ENCODE data around the gene TAC3.
"Not testable (repeated sequence)": the region's sequence is repeated elsewhere in the genome, so short reads cannot be mapped to it uniquely, and the experiment has no call there.

Gene TAC3

GRCh38 chr12:57031789-57032188 is 15.5 kb upstream of the TAC3 start:
- DNase-seq, result no peak

- DNase-seq, result no peak
Observed at GRCh38 chr12:57031138-57031725, 14.9 kb upstream of the TAC3 start.

- DNase-seq, result no peak
Observed at GRCh38 chr12:57029457-57029856, 13.1 kb upstream of the TAC3 start.

GRCh38 chr12:57027805-57028153 is 11.4 kb upstream of the TAC3 start:
- DNase-seq, result no peak

- no peak for DNase-seq
Observed at GRCh38 chr12:57027011-57027804, 10.9 kb upstream of the TAC3 start.

GRCh38 chr12:57025196-57025595 is 8.9 kb upstream of the TAC3 start:
- no peak for DNase-seq

GRCh38 chr12:57022324-57022723 is 6.0 kb upstream of the TAC3 start:
- not testable (repeated sequence) for DNase-seq

- no peak for DNase-seq
Observed at GRCh38 chr12:57019983-57020719, 3.8 kb upstream of the TAC3 start.

- DNase-seq, result no peak
Observed at GRCh38 chr12:57018906-57019305, 2.6 kb upstream of the TAC3 start.

GRCh38 chr12:57018353-57018752 is 2.0 kb upstream of the TAC3 start:
- DNase-seq, result not testable (repeated sequence)

- no peak for DNase-seq
Observed at GRCh38 chr12:57012600-57013465, 3.5 kb downstream of the TAC3 start.

- no peak for DNase-seq
Observed at GRCh38 chr12:57011438-57012424, 4.6 kb downstream of the TAC3 start.

- no peak for DNase-seq
Observed at GRCh38 chr12:57010627-57011247, 5.6 kb downstream of the TAC3 start.

- no peak for DNase-seq
Observed at GRCh38 chr12:57009949-57010626, 6.2 kb downstream of the TAC3 start.

- DNase-seq, result no peak
Observed at GRCh38 chr12:57008178-57008577, 8.2 kb downstream of the TAC3 start.

GRCh38 chr12:57006809-57007475 is 9.4 kb downstream of the TAC3 start:
- DNase-seq, result no peak

GRCh38 chr12:57005980-57006808 is 10.1 kb downstream of the TAC3 start, which contains the start of gene ZBTB39:
Gene ZBTB39, minus strand, starts transcription at chr12:57006546. Its CDS starts 1,629 bp downstream, at chr12:57004917.
- DNase-seq, result peak; percentile 24 to 72 (median 57)

- DNase-seq, result no peak
Observed at GRCh38 chr12:57004651-57005050, 11.7 kb downstream of the TAC3 start.

GRCh38 chr12:57003395-57003794 is 12.9 kb downstream of the TAC3 start:
- no peak for DNase-seq

All from activated CD4-positive, CD25-positive, alpha-beta regulatory T cell (primary cell).